ENCODE data around the gene MSL3.

MSL3 gene

DNA sequence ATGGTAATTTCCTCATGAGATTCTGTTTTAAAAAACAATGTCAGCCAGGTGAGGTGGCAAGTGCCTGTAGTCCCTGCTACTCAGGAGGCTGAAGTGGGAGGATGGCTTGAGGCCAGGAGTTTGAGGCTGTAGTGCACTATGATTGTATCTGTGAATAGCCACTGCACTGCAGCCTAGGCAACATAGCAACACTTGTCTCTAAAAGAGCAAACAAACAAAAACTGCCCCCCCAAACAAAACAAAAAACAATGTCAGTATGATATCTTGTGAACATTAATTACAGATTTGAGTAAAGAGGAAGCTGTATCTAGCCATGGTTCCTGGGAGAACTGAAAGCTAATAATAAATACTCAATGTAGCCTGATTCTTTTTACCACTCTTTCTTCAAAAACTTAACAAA, 6.8 kb upstream of the MSL3 start:
- POLR2A ChIA-PET, result no interaction called here
- TF ChIP-seq, protein P1, sequence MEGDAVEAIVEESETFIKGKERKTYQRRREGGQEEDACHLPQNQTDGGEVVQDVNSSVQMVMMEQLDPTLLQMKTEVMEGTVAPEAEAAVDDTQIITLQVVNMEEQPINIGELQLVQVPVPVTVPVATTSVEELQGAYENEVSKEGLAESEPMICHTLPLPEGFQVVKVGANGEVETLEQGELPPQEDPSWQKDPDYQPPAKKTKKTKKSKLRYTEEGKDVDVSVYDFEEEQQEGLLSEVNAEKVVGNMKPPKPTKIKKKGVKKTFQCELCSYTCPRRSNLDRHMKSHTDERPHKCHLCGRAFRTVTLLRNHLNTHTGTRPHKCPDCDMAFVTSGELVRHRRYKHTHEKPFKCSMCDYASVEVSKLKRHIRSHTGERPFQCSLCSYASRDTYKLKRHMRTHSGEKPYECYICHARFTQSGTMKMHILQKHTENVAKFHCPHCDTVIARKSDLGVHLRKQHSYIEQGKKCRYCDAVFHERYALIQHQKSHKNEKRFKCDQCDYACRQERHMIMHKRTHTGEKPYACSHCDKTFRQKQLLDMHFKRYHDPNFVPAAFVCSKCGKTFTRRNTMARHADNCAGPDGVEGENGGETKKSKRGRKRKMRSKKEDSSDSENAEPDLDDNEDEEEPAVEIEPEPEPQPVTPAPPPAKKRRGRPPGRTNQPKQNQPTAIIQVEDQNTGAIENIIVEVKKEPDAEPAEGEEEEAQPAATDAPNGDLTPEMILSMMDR (IDR thresholded peaks at IDR 0.05; ENCODE audit: control extremely low read depth, extremely low read depth, low read depth, missing control alignments), result no peak
- CTCF ChIA-PET, result no interaction called here
- DNase-seq (ENCODE audit: extremely low spot score), result no peak

DNA sequence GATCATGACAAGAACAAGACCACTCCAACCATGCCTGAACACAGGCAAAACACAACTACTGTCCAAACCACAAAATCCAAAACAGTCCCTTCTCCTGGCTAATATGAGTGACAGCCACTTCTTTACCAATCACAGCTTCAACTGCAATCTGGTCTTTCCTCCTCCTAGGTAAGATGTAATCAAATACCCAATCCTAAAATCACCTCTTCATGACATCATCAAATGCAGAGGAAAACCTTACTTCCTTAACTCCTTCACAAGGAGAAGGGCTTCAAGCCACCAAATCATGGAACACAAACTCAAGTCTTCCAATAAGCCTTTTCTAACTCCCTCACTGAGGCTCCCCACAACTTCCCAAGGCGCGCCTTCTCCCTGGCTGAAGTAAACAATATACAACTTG, 4.4 kb upstream of the MSL3 start:
- ChIA-PET POLR2A (no interaction called here), CTCF (no interaction called here)
- no peak for DNase-seq (ENCODE audit: extremely low spot score)
- TF ChIP-seq, protein P1 (IDR thresholded peaks at IDR 0.05; ENCODE audit: control extremely low read depth, extremely low read depth, low read depth, missing control alignments), result no peak

DNA sequence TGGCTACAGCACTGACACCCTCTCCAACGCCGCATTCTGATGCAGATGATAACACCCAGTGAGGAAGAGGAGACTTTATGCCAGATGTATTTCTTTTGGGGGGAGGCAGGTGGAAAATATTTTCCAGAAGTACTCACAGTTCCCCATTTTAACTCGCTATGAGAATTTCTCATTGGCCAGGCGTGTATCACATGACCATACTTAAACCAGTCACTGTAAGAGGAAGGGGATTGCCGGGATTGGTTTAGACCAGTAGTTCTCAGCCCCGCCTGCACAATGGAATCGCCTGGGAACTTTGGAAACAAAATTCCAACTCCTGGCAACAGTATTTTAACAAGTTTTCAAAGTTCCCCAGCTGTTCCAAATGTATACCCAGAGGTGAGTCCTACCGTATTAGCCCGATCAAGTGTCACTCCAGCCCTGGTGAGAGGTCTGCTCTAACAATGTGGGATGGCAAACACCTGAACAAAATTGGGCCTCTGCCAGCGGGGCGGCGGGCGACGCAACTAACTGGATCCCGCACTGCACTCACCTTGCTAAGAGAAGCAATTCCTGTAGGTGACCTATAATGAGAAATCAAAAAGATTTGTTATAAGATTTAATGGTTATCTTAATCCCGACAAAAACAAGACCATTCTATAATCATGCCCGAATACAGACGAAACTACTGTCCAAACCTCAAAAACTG, 2.9 kb upstream of the MSL3 start:
- POLR2A ChIA-PET, result no interaction called here
- no peak for DNase-seq (ENCODE audit: extremely low spot score)
- CTCF ChIA-PET, result interaction anchor here (0.7 to 4.2 kb wide), 3 partner anchors 15 to 223 kb away, joined by 3 to 12 read pairs (median 3); no protein-coding TSS in a partner anchor
- TF ChIP-seq, protein P1 (IDR thresholded peaks at IDR 0.05; ENCODE audit: control extremely low read depth, extremely low read depth, low read depth, missing control alignments), result no peak

DNA sequence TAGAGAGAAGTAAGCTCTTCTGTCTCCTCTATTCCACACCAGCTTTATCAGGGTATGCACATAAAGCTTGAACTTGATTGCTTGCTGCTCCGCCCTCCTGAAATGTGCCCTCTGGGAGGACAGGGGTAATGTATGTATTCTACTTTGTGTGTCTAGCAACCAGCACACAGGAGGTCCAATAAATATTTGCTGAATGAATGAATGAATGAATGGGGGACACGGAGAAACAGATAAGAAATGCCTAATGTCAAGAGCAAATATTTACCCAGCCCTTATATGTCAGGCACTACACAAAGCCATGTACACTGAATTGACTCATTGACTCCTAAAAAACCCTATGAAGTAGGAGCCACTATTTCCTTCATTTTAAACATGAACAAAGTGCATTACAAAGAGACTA, 2.3 kb upstream of the MSL3 start:
- TF ChIP-seq, protein P1 (IDR thresholded peaks at IDR 0.05; ENCODE audit: control extremely low read depth, extremely low read depth, low read depth, missing control alignments), result no peak
- ChIA-PET POLR2A (no interaction called here), CTCF (interaction anchor here (0.6 to 4.2 kb wide), 4 partner anchors 16 to 224 kb away, joined by 3 to 12 read pairs (median 3); no protein-coding TSS in a partner anchor)
- no peak for DNase-seq (ENCODE audit: extremely low spot score)

DNA sequence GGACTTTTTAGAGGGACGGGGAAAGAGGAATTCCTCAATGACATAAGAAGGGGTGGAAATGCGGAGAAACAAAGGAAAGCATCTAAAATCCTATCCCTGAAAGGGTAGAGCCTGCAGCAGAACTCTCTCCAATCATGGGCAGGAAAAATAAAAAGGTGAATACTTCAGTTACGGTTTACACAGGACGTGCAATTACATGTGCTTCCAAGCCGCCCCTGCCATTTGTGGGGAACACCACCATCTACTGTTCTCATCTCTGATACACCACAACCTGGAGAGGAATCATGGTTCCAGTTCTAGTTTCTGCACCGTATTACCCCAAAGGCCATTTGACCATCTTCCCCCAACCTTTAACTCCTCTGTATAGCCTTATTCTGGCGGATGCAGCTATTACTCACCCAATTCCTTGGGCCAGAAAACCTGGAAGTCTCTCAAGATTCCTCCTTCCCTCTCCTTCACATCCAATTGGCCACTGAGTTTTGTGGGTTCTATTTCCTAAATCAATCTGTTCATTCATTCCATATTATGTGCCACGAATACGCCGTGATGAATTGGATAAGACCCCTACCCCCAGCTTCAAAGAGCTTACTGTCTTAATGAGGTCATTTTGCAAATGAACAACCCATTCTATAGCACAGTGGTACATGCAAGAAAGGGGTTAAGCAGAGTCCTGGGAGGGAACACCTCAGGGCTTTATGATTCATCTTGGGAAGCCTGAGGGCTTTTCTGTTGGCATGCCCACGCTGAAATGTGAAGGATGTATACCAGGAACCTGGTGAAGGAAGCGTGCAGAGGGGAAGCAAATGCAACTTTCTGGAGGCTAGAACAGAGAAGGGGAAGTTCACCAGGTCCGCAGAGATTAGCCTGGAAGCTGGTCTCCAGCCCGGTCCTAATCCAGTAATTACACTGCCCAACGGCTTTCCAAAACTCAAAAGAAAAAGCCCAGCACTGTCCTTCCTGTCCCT, 1.4 kb upstream of the MSL3 start:
- TF ChIP-seq, protein P1 (IDR thresholded peaks at IDR 0.05; ENCODE audit: control extremely low read depth, extremely low read depth, low read depth, missing control alignments), result peak; percentile 13
- DNase-seq (ENCODE audit: extremely low spot score), result no peak
- POLR2A ChIA-PET, result no interaction called here
- CTCF ChIA-PET, result interaction anchor here (0.8 to 4.2 kb wide), 8 partner anchors 8 to 225 kb away, joined by 3 to 12 read pairs (median 5); no protein-coding TSS in a partner anchor

DNA sequence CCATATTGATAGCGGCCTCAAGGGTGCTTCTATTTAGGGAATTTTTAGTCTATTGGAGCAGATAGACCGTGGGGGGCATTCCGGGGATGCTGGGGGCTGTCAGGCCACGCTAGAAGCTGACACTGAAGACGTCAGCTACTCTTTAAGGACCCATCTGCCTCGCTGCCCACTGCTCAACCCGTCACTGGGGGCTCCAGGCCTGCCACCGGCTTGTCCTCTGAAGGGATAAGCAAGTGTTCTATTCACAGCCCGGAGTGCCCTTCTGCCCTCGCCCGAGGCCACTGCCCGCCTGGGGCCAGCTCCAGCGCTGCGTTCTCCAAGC, 679 bp upstream of the MSL3 start:
- ChIA-PET CTCF (interaction anchor here (0.8 to 4.2 kb wide), 10 partner anchors 9 to 226 kb away, joined by 3 to 12 read pairs (median 5); no protein-coding TSS in a partner anchor), POLR2A (no interaction called here)
- no peak for DNase-seq (ENCODE audit: extremely low spot score)
- TF ChIP-seq, protein P1 (IDR thresholded peaks at IDR 0.05; ENCODE audit: control extremely low read depth, extremely low read depth, low read depth, missing control alignments), result no peak
